T-helper 1 cell treated with Interleukin-12 subunit alpha and Interleukin-12 subunit beta and Interleukin-4 antibody, amounts not matched to agents 30 μg/mL and 1 μg/mL, for 36 hours (primary cell): ENCODE measurements around the gene TNS1.

ENCODE experiments used
- H3K27ac Mint-ChIP-seq: one replicate; pipeline ENCODE4 v1.8.0; 2021; ENCODE audit warnings: mild to moderate bottlenecking, mixed read lengths
- H3K27me3 Mint-ChIP-seq: one replicate; pipeline ENCODE4 v1.8.0; 2021; ENCODE audit warnings: low read depth, mixed read lengths
- H3K36me3 Mint-ChIP-seq: one replicate; pipeline ENCODE4 v1.8.0; 2021; ENCODE audit warnings: low read depth, mixed read lengths
- H3K4me1 Mint-ChIP-seq: one replicate; pipeline ENCODE4 v1.8.0; 2021; ENCODE audit warnings: low read depth, mixed read lengths
- H3K4me3 Mint-ChIP-seq: one replicate; pipeline ENCODE4 v1.8.0; 2021; ENCODE audit warnings: mild to moderate bottlenecking, moderate library complexity, mixed read lengths
- H3K9me3 Mint-ChIP-seq: one replicate; pipeline ENCODE4 v1.8.0; 2021; ENCODE audit warnings: mixed read lengths

The TNS1 gene

DNA sequence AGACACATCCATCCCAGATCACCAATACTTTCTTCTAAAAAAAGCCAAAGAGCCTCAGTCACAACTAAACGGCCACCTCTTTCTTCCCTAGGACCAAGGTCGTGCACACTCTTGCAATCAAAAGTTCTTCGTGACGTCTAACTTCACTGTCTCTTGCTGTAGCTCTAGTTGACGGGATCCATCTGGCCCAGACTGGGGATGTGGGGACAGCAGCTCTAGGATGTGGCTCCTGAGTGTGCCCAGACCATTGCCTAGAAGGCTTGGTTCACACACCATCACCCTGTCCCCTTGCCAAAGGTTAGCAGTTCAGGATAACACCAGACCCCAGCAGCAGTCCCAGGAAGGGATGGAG lies 98.2 kb downstream of the TNS1 start:
- peaks cover 10% of the 10 kb centered on the region for H3K27me3 Mint-ChIP-seq
- no peak overlapping the region for H3K27ac Mint-ChIP-seq
- no peaks in the 10 kb centered on the region for H3K9me3 Mint-ChIP-seq
- no peaks in the 10 kb centered on the region for H3K36me3 Mint-ChIP-seq
- H3K4me3 Mint-ChIP-seq, result no peak overlapping the region
- H3K4me1 Mint-ChIP-seq, result no peaks in the 10 kb centered on the region

DNA sequence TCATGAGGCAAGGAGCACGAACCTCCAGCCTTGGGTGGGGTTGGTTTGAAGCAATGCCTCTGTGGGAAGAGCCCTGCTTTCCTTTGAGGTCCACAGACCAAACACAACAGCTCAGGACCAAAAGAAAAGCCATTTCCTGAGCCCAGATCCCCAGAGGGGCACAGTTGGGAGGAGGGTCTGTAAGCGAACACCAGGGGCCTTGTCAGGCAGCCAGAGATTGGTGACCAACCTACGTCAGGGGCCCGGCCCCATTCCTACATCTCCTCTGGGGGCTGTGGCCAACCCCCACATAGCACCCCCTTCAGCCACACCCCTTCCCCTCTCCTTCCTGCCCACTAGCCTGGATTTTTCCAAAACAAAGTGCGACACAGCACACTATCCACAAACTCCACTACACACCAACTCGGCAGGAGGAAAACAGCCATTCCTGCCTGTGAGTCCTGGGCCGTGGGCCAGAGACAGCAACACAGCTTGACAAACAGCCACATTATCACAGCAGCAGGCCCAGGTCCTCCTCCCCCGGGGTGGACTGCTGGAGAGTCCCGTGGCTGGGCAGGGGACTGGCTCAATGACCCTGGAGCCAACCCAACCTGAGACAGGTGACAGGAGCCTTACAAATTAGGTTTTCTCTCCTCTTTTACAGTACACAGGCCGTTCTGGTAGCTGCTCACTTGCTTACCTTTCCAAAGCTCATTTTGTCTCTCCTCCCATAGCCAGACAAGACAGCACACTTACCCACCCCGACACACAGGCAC lies 98.8 kb downstream of the TNS1 start:
- H3K9me3 Mint-ChIP-seq, result no peaks in the 10 kb centered on the region
- H3K4me3 Mint-ChIP-seq, result no peak overlapping the region
- H3K4me1 Mint-ChIP-seq, result no peaks in the 10 kb centered on the region
- peaks cover 10% of the 10 kb centered on the region for H3K27me3 Mint-ChIP-seq
- H3K36me3 Mint-ChIP-seq, result no peaks in the 10 kb centered on the region
- no peak overlapping the region for H3K27ac Mint-ChIP-seq

DNA sequence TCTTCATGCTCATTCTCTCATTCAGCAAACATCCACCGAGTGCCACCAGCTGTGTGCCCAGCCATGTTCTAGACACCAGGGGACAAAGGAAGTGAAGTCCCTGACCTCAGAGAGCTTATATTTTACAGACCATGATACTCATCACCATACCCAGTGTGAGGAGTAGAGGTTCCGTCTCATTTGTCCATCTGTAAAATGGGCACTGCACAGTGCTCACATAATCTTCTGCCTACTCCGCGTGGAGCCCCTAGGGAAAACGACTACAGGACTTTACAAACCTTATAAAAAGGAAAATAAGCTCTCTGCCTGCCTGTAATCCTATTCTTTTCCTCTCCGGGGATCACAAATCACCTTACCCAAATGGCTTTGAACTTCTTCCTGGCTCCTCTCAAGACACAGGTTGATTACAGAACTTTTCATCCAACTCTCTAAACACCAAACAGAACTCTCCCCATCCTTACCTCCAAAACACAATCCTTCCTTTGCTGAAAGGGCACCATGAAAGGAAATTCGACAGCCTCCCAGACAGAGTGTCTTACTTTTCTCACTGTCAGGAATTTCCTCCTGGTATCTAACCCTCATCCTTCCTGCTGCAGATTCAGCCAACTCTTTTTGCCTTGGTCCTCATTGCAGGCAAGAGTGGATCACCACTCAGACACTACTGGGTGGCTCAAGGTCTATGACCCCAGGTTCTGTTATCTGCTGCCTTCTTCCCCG lies 99.5 kb downstream of the TNS1 start:
- Mint-ChIP-seq H3K27ac (no peak overlapping the region), H3K9me3 (no peaks in the 10 kb centered on the region), H3K4me3 (no peak overlapping the region), H3K36me3 (no peaks in the 10 kb centered on the region), H3K4me1 (no peaks in the 10 kb centered on the region), H3K27me3 (peaks cover 10% of the 10 kb centered on the region)

DNA sequence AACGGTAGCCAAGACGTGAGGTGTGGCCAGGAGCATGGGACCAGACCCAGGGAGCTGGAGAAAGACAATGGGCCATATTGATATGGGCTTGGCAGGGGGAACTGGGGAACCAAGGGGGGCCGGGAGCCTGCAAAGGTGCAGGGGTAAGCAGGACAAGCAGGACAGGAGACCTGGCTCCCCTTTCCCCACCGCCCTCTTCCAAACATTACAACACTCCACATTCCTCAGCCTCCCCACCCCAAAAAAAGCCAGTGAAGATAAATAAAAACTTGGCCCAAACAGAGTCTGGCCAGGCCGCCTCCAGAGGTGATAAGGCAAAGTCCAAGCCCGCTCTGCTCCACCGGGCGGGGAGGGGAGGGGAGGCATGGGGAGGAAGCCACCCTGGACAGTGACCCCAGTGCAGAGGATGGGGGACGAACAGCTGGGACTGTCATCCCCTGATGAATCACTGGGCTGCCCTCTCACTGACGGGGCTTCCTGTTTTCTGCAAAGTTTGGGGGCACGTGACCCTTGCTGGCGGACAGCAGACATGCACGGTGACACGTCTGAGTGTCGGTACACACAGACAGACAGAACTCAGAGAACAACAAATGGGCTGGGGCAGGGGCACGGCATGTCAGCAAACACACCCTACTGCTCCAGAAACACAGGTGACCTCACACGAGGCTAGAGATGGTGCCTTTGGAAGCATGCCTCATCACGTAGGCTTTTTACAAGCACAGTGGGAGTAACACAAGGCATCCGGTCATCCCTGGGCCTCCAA lies 100.2 kb downstream of the TNS1 start:
- no peak overlapping the region for H3K27ac Mint-ChIP-seq
- no peaks in the 10 kb centered on the region for H3K36me3 Mint-ChIP-seq
- H3K4me1 Mint-ChIP-seq, result no peaks in the 10 kb centered on the region
- H3K9me3 Mint-ChIP-seq, result no peaks in the 10 kb centered on the region
- H3K4me3 Mint-ChIP-seq, result no peak overlapping the region
- H3K27me3 Mint-ChIP-seq, result peaks cover 10% of the 10 kb centered on the region

DNA sequence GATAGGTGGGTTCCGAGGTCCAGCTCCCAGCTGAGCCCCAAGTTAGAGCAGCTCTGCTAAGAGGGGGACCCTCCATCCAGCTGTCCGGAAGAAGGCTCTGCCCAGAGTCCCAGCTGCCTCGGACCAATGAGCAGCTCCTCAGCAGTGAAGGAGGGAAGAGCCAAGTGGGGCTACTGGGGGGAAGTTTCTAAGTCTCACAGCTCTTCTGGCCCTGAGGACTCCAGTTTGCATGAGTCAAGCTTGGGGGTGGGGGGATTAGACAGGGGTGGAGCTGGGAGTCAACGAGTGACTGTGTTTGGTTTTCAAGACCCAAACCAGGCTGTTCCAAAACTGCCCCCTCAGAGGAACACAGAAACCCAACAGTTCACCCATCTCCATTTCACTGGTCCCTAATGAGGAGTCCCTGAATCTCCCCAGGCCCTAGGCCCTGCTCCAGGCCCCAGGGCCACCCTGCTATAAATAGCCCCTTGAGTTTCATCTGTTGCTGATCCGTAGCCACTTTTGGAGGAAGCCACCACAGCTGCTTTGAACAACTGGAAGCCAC lies 100.9 kb downstream of the TNS1 start:
- Mint-ChIP-seq H3K9me3 (no peaks in the 10 kb centered on the region), H3K27me3 (peaks cover 10% of the 10 kb centered on the region), H3K27ac (no peak overlapping the region), H3K36me3 (no peaks in the 10 kb centered on the region), H3K4me1 (no peaks in the 10 kb centered on the region), H3K4me3 (no peak overlapping the region)

DNA sequence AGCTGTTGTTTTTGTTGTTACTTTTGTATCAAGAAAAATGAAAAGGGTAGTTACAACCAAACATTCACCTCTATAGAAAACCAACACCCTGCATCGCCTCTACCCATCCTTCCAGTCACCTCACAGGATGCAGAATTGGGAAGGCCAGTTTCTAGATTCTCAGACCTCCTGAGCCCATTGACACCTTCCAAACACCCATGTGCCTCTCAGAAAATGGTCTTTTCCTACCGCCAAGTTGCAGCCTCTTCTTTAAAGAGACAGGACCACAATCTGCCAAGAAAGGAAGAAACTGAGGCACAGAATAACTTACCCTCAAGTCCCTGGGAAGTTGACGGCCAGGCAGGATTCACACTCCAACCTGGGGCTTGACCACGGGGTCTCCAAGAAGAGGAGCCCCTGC lies 101.4 kb downstream of the TNS1 start:
- peaks cover 10% of the 10 kb centered on the region for H3K27me3 Mint-ChIP-seq
- H3K27ac Mint-ChIP-seq, result no peak overlapping the region
- no peaks in the 10 kb centered on the region for H3K36me3 Mint-ChIP-seq
- no peak overlapping the region for H3K4me3 Mint-ChIP-seq
- H3K9me3 Mint-ChIP-seq, result no peaks in the 10 kb centered on the region
- H3K4me1 Mint-ChIP-seq, result no peaks in the 10 kb centered on the region

DNA sequence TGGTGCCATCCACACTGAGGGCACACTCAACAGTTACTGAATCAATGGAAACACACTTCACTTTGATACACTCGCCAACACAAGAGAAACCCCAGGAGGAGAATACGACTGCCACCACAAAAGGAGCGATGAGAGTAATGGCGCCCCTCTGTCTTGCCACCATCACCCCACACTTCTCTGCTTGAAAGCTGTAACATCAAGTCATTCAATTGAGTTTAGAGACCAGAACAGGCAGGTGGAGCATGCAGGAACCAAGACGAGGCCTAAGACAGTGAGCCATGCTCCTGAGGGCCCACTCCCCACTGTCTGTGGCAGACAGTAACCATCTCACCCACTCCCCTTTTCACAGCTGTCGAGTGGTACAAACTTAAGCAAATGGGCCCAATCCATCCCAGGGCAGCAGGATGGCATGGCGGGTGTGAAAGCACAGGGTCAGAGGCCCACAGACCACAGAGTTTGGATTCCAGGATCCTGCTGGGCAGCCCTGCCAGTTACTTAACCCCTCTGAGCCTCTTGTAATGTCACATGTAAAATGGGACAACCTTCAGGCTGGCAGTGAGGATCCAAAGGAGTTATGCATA lies 101.9 kb downstream of the TNS1 start:
- Mint-ChIP-seq H3K4me1 (no peaks in the 10 kb centered on the region), H3K27ac (no peak overlapping the region), H3K4me3 (no peak overlapping the region), H3K36me3 (no peaks in the 10 kb centered on the region), H3K27me3 (peaks cover 8% of the 10 kb centered on the region), H3K9me3 (no peaks in the 10 kb centered on the region)

DNA sequence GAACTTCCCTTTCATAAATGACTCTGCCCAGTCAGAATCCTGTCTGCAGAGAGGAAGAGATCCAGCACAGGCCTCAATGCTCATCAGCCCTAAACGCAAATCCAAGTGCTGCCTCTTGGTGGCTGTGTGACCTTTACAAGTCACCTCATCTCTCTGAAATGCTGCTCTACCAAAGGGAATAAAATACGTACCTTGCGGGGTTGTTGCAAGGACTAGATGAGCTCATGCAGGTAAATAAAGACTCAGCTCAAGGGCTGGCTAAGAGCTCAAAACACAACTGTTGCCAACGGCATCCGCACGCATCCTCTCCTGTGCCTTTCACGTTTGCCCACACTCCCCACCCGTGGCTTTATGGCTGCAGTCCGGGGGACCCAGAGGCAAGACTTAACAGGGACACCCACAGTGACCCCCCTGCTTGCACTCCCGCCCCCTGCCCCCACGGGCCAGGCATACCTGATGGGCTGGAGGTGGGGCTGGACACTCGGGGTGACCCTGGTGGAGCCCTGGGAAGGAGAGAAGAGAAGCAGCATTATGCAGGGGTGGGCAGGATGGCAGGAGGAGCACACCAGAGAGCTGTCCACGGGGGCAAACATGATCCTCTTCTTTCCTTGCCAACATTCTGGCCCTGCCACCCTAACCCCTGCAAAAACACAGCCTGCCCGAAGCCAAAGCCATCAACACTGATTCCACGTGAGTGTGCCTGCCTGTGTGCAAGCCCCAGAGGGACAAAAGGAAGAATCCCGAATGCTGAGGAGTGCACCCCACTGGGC lies 102.6 kb downstream of the TNS1 start:
- Mint-ChIP-seq H3K4me3 (no peak overlapping the region), H3K9me3 (no peaks in the 10 kb centered on the region), H3K27ac (no peak overlapping the region), H3K4me1 (no peaks in the 10 kb centered on the region), H3K36me3 (no peaks in the 10 kb centered on the region), H3K27me3 (peaks cover 5% of the 10 kb centered on the region)

DNA sequence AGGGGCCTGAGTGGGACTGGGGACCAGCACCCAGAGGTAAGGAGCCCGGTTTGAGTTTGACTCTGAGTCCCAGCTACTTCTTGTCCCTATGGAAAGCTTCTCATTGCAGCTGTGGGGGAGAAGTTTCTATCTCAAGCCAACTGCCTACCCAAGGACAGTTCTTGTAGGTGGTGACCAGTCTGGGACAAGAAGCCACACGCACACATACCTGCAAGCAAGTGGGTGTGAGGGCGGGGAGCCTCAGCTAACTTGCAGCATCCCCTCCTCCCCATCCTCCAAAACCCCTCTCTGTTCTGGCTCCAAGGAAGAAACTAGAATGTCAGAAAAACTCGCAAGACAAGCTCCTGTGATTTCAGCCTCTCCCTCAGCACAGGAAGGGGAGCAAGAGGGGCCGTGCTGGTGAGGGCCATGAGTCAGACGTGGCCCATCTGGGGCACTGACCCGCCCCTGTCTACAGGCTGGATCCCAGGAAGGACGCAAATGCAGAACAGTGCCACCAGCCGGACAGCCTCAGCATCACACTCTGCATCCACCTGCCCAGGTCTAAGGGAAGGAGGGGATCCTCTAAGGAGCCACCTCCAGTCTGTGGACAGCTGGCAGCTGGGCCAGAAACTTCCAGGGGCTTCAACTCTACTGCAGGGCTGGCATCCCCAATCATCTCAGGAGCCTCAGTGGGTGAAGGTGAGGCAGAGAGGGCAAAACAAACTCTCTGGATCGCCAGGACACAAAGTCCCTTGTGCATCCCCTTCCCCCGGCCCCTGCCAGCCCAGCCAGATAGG lies 103.4 kb downstream of the TNS1 start:
- Mint-ChIP-seq H3K27me3 (peaks cover 3% of the 10 kb centered on the region), H3K4me1 (no peaks in the 10 kb centered on the region), H3K27ac (no peak overlapping the region), H3K36me3 (no peaks in the 10 kb centered on the region), H3K4me3 (no peak overlapping the region), H3K9me3 (no peaks in the 10 kb centered on the region)

DNA sequence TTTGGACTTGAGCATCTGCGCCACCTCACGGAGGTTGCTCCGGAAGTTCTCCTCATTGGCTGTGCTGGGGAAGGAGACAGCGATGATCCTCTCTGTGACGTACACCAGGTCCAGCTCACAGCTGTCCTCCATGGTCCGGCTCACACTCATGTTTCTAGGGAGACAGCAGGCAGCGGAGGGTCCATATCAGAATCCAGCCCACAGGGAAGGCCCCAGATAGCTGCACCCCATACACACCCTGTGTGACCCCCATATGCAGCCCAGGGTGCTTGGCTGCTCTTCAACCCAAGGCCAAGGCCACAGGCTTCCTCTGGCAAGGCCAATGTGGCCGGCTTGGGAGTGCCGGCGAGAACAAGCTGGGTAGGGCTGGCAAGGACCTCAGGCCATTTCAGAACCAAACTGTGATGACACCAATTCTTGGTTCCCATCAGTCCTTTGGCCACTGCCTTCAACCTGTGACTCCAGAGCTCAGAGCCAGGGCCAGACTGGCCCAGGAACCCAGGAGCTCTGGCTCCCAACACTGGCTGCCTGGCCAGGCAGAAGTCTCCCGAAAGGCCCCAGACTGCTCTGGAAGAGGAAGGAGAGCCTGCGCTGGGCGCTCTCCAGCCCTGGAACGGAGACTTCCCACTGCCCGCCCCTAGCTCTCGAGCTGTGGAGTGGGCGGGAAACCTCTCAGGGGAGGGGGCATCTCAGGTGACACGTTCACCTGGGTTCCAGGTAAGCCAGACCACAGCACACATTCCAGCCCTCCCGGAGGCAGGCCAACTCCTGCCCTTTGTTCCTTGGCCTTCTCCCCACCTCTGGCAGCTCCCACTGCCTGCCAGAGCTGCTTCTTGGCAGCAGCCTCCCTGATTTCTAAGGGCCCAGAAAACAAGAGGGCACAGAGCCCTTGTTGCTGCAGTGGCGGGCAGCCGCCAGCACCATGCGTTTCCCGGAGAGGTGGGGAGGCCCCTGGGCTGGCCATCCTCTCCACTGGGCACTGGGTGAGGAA lies 104.7 kb downstream of the TNS1 start:
- Mint-ChIP-seq H3K27ac (no peak overlapping the region), H3K36me3 (no peaks in the 10 kb centered on the region), H3K27me3 (no peaks in the 10 kb centered on the region), H3K4me3 (no peak overlapping the region), H3K9me3 (no peaks in the 10 kb centered on the region), H3K4me1 (no peaks in the 10 kb centered on the region)

DNA sequence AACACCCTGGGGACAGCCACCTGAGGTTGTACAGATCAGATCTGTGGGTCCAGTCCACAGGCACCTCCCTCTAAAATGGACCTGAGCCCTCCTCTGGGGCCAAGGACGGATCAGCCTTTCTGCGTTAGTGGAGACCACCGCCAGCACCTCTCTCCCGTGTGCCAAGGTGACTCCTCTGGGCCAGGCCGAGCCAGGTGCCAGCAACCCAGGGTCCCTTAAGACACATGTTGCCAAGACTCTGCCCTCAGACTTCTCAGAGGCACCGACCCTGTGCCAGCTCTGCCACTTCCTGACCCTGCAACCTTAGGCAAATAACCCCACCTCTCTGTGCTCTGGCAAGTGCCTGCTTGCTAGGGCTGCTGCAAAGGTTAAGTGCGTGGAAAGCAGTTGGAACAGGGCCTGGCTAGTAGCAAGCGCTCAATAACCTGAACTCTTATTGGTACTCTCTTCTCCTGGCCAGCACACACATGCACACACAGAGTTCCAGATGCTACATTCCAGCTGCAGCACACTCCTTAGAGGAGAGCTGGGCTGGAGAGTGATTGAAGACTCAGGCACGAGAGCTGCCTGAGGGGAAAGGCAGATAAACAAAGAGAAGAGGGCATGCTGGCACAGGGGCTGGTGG lies 105.6 kb downstream of the TNS1 start:
- H3K4me1 Mint-ChIP-seq, result no peaks in the 10 kb centered on the region
- H3K36me3 Mint-ChIP-seq, result no peaks in the 10 kb centered on the region
- H3K27ac Mint-ChIP-seq, result no peak overlapping the region
- no peaks in the 10 kb centered on the region for H3K9me3 Mint-ChIP-seq
- no peak overlapping the region for H3K4me3 Mint-ChIP-seq
- no peaks in the 10 kb centered on the region for H3K27me3 Mint-ChIP-seq

DNA sequence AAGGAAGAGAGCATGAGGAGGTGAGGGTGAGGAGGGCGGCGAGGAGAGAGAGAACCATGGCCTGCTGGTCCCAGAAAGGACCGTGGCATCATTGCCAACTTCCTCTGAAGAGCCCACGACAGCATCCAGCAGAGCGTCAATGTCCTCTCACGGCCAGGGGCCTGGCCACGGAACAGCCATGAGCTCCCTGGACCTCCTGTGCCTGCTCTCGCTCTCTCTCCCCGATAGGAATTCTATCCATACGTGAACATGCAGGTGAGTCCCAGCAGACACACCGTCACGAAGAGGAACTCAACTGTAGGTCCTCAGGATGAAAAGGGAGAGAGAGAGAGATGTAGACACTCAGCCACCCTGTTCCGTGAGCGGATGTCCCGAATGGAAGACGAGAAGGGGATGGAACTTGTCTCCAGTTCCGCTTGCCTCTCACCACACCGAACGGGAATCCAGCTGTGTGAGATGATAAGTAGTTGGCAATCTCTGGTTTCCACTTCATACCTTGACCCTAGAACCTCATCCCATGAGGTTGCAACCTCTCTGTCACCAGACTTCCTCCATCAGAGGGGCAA lies 107.6 kb downstream of the TNS1 start:
- no peaks in the 10 kb centered on the region for H3K36me3 Mint-ChIP-seq
- H3K9me3 Mint-ChIP-seq, result no peaks in the 10 kb centered on the region
- no peaks in the 10 kb centered on the region for H3K27me3 Mint-ChIP-seq
- no peaks in the 10 kb centered on the region for H3K4me1 Mint-ChIP-seq
- no peak overlapping the region for H3K27ac Mint-ChIP-seq
- no peak overlapping the region for H3K4me3 Mint-ChIP-seq
